H9 (cell line): ENCODE results near the gene ZFP36. TPM values are rescaled to one million over a fixed set of nuclear protein-coding genes. Genes with fewer than 3 reads are reported as not detected.

Source experiments
- DNase-seq: peaks from one replicate; pipeline ENCODE4 v3.0.0-alpha.2; 2017
- H2AFZ ChIP-seq: one replicate; pipeline ENCODE4 v1.6.1; 2013; ENCODE audit warnings: mild to moderate bottlenecking, low read length, control low read depth, moderate library complexity
- H2AK5ac ChIP-seq: 2 replicates; pipeline ENCODE4 v1.6.1; 2013; ENCODE audit warnings: low read length, control low read depth, mixed read lengths; ENCODE audit not compliant: insufficient read length
- H2BK120ac ChIP-seq: one replicate; pipeline ENCODE4 v1.6.1; 2013; ENCODE audit warnings: low read depth, mild to moderate bottlenecking, low read length, control low read depth, inconsistent platforms; ENCODE audit not compliant: poor library complexity, severe bottlenecking
- H2BK12ac ChIP-seq: 2 replicates; pipeline ENCODE4 v1.6.1; 2013; ENCODE audit warnings: low read length, control low read depth, mixed read lengths, low read depth; ENCODE audit not compliant: insufficient read length
- H2BK15ac ChIP-seq: 2 replicates; pipeline ENCODE4 v1.6.1; 2013; ENCODE audit warnings: low read depth, low read length, control low read depth
- H2BK20ac ChIP-seq: one replicate; pipeline ENCODE4 v1.6.1; 2013; ENCODE audit warnings: low read depth, mild to moderate bottlenecking, low read length, control low read depth, inconsistent platforms; ENCODE audit not compliant: poor library complexity, severe bottlenecking
- H2BK5ac ChIP-seq: 2 replicates; pipeline ENCODE4 v1.6.1; 2013; ENCODE audit warnings: low read length, control low read depth, mixed read lengths; ENCODE audit not compliant: insufficient read length
- H3K14ac ChIP-seq: 2 replicates; pipeline ENCODE4 v1.6.1; 2013; ENCODE audit warnings: low read length, control low read depth; ENCODE audit not compliant: insufficient read depth
- H3K18ac ChIP-seq: 2 replicates; pipeline ENCODE4 v1.6.1; 2013; ENCODE audit warnings: low read depth, mild to moderate bottlenecking, mixed read lengths, low read length, control low read depth; ENCODE audit not compliant: insufficient read length
- H3K23ac ChIP-seq: 2 replicates; pipeline ENCODE4 v1.6.1; 2013; ENCODE audit warnings: low read length, control low read depth, mixed read lengths, low read depth; ENCODE audit not compliant: insufficient read length
- H3K23me2 ChIP-seq: 2 replicates; pipeline ENCODE4 v1.6.1; 2013; ENCODE audit warnings: low read depth, mild to moderate bottlenecking, mixed read lengths, low read length, control low read depth; ENCODE audit not compliant: insufficient read length, poor library complexity, severe bottlenecking
- H3K27ac ChIP-seq: 2 replicates; pipeline ENCODE4 v1.5.1; 2013; ENCODE audit warnings: low read length, control low read depth, mixed read lengths, low read depth; ENCODE audit not compliant: insufficient read length
- H3K27me3 ChIP-seq: 2 replicates; pipeline ENCODE4 v1.6.1; 2013; ENCODE audit warnings: low read length, control low read depth, inconsistent platforms; ENCODE audit not compliant: insufficient read depth
- H3K4ac ChIP-seq: 2 replicates; pipeline ENCODE4 v1.6.1; 2013; ENCODE audit warnings: low read depth, mild to moderate bottlenecking, control low read depth, inconsistent platforms, low read length, moderate library complexity
- H3K4me1 ChIP-seq: 2 replicates; pipeline ENCODE4 v1.6.1; 2013; ENCODE audit warnings: low read length, control low read depth, inconsistent platforms; ENCODE audit not compliant: insufficient read depth
- H3K4me2 ChIP-seq: 2 replicates; pipeline ENCODE4 v1.6.1; 2013; ENCODE audit warnings: low read length, control low read depth, mixed read lengths; ENCODE audit not compliant: insufficient read length, insufficient read depth
- H3K56ac ChIP-seq: 2 replicates; pipeline ENCODE4 v1.6.1; 2013; ENCODE audit warnings: low read depth, mild to moderate bottlenecking, mixed read lengths, low read length, control low read depth; ENCODE audit not compliant: insufficient read length
- H3K79me1 ChIP-seq: 2 replicates; pipeline ENCODE4 v1.6.1; 2013; ENCODE audit warnings: low read depth, mild to moderate bottlenecking, moderate library complexity, low read length, control low read depth, inconsistent platforms; ENCODE audit not compliant: insufficient read depth, poor library complexity, severe bottlenecking
- H3K79me2 ChIP-seq: 2 replicates; pipeline ENCODE4 v1.6.1; 2013; ENCODE audit warnings: low read length, control low read depth, inconsistent platforms; ENCODE audit not compliant: insufficient read depth
- H3K9ac ChIP-seq: 2 replicates; pipeline ENCODE4 v1.6.1; 2013; ENCODE audit warnings: low read length, control low read depth, mixed read lengths; ENCODE audit not compliant: insufficient read length; ENCODE audit errors: extremely low read depth
- H3K9me3 ChIP-seq: one replicate; pipeline ENCODE4 v1.6.1; 2013; ENCODE audit warnings: low read depth, low read length, inconsistent platforms; ENCODE audit not compliant: control insufficient read depth
- H3T11ph ChIP-seq: one replicate; pipeline ENCODE4 v1.6.1; 2013; ENCODE audit warnings: mild to moderate bottlenecking, low read length, control low read depth, inconsistent platforms
- H4K20me1 ChIP-seq: one replicate; pipeline ENCODE4 v1.6.1; 2013; ENCODE audit not compliant: control insufficient read depth, insufficient read length, insufficient read depth
- H4K5ac ChIP-seq: 2 replicates; pipeline ENCODE4 v1.6.1; 2013; ENCODE audit warnings: low read depth, mild to moderate bottlenecking, mixed read lengths, low read length, control low read depth; ENCODE audit not compliant: insufficient read length
- H4K8ac ChIP-seq: replicated peaks from 2 replicates; pipeline ENCODE4 v1.6.1; 2013; ENCODE audit warnings: low read length, control low read depth, mixed read lengths, low read depth; ENCODE audit not compliant: insufficient read length
- H4K91ac ChIP-seq: 2 replicates; pipeline ENCODE4 v1.6.1; 2013; ENCODE audit warnings: low read depth, mild to moderate bottlenecking, moderate library complexity, mixed read lengths, low read length, control low read depth; ENCODE audit not compliant: insufficient read length
- H3K27ac Mint-ChIP-seq, 3 experiments: 2 replicates in 2 of 3; 3 replicates in 1 of 3; pipeline ENCODE4 v1.8.0; 2020 to 2021; ENCODE audit warnings: mixed read lengths in 3 of 3, mild to moderate bottlenecking in 1 of 3, moderate library complexity in 1 of 3
- H3K27me3 Mint-ChIP-seq: 2 replicates; pipeline ENCODE4 v1.8.0; 2021; ENCODE audit warnings: low read depth, mild to moderate bottlenecking, moderate library complexity, mixed read lengths
- H3K36me3 Mint-ChIP-seq, 3 experiments: 2 replicates in 2 of 3; 3 replicates in 1 of 3; pipeline ENCODE4 v1.8.0; 2020 to 2021; ENCODE audit warnings: low read depth in 3 of 3, mixed read lengths in 3 of 3; ENCODE audit not compliant: insufficient read depth in 1 of 3
- H3K4me1 Mint-ChIP-seq, 2 experiments: 2 replicates each; pipeline ENCODE4 v1.8.0; 2020; ENCODE audit warnings: mixed read lengths in 2 of 2
- H3K4me3 Mint-ChIP-seq, 2 experiments: 2 replicates in 1 of 2; 3 replicates in 1 of 2; pipeline ENCODE4 v1.8.0; 2020 to 2021; ENCODE audit warnings: mild to moderate bottlenecking in 2 of 2, mixed read lengths in 2 of 2, moderate library complexity in 1 of 2
- H3K9me3 Mint-ChIP-seq, 2 experiments: 2 replicates in 1 of 2; 3 replicates in 1 of 2; pipeline ENCODE4 v1.8.0; 2020; ENCODE audit warnings: mild to moderate bottlenecking in 2 of 2, mixed read lengths in 2 of 2, moderate library complexity in 1 of 2
- WGBS: extraction: QIAGEN DNeasy Blood & Tissue Kit; methylation state at CpG from one replicate; pipeline ENCODE4 v1.1.7; 2013; ENCODE audit warnings: missing lambda C conversion rate, low lambda C conversion rate, mixed read lengths; ENCODE audit not compliant: insufficient read length; ENCODE audit errors: extremely low coverage; 5-methylcytosine and 5-hydroxymethylcytosine counted together
- total RNA-seq: library from RNA; stranded (reverse); gene quantifications from 2 replicates; pipeline ENCODE4 v1.2.1, GENCODE V29; 2021
- TF ChIP-seq, protein P1 (sequence below): fragments of 200-600 bp; sonication (generic); conservative IDR thresholded peaks from 3 replicates; pipeline ENCODE4 v1.8.0; 2021; ENCODE audit warnings: antibody characterized with exemption, mild to moderate bottlenecking

The ZFP36 gene
- total RNA-seq, 1 experiment from 2014 or later, result 14.6 TPM

- Histone ChIP-seq H3K79me2 (peaks cover 9% of the 10 kb centered on the region; the same call in 1 of the 2 replicates), H2AK5ac (no peak overlapping the region), H2BK120ac (no peak overlapping the region), H2BK20ac (no peak overlapping the region), H3K79me1 (peaks cover 6% of the 10 kb centered on the region), H2BK12ac (no peak overlapping the region), H3K27ac (no peak overlapping the region), H2AFZ (no peak overlapping the region), H2BK15ac (no peak overlapping the region), H4K91ac (no peak overlapping the region), H3K14ac (no peak overlapping the region), H4K20me1 (peaks cover 2% of the 10 kb centered on the region), H3K27me3 (no peaks in the 10 kb centered on the region), H3K56ac (no peak overlapping the region), H4K8ac (no peak overlapping the region), H3K23me2 (peaks cover 19% of the 10 kb centered on the region), H3K4me2 (peak overlapping the region; percentile 27), H3K4ac (no peak overlapping the region), H3K23ac (no peak overlapping the region), H3K9ac (no peak overlapping the region), H3K18ac (no peak overlapping the region), H4K5ac (no peak overlapping the region), H3K9me3 (no peaks in the 10 kb centered on the region), H3T11ph (no peak overlapping the region), H2BK5ac (no peak overlapping the region), H3K4me1 (peaks cover 4% of the 10 kb centered on the region; the same call in 1 of the 2 replicates)
- no peaks in the 10 kb centered on the region; a peak in 1 of 5 replicates for H3K9me3 Mint-ChIP-seq
- H3K27ac Mint-ChIP-seq, result peak overlapping the region; percentile 55 to 85 (median 79); a peak in 5 of 7 replicates
- H3K27me3 Mint-ChIP-seq, result peaks cover 1% of the 10 kb centered on the region; the same call in 1 of the 2 replicates
- peaks cover 40 to 49% of the 10 kb centered on the region in 2 experiments for H3K4me1 Mint-ChIP-seq
- H3K36me3 Mint-ChIP-seq, result peaks cover 10 to 37% (median 24%) of the 10 kb centered on the region in 3 experiments
- peak overlapping the region; percentile 96 to 97 for H3K4me3 Mint-ChIP-seq
- WGBS, result no CpG with 5 or more reads among the region's 7 CpGs
- DNase-seq, result peak; percentile 81
- TF ChIP-seq, protein P1, sequence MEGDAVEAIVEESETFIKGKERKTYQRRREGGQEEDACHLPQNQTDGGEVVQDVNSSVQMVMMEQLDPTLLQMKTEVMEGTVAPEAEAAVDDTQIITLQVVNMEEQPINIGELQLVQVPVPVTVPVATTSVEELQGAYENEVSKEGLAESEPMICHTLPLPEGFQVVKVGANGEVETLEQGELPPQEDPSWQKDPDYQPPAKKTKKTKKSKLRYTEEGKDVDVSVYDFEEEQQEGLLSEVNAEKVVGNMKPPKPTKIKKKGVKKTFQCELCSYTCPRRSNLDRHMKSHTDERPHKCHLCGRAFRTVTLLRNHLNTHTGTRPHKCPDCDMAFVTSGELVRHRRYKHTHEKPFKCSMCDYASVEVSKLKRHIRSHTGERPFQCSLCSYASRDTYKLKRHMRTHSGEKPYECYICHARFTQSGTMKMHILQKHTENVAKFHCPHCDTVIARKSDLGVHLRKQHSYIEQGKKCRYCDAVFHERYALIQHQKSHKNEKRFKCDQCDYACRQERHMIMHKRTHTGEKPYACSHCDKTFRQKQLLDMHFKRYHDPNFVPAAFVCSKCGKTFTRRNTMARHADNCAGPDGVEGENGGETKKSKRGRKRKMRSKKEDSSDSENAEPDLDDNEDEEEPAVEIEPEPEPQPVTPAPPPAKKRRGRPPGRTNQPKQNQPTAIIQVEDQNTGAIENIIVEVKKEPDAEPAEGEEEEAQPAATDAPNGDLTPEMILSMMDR, result peak; percentile 96; the same call in 2 of the 3 replicates
These were observed 5.1 kb downstream of the ZFP36 start for GRCh38 chr19:39411832-39412099.
